ENCODE measurements around the gene SUGP2.
"Not testable (repeated sequence)": the region's sequence is repeated elsewhere in the genome, so short reads cannot be mapped to it uniquely, and the experiment has no call there.

The SUGP2 gene

DNA sequence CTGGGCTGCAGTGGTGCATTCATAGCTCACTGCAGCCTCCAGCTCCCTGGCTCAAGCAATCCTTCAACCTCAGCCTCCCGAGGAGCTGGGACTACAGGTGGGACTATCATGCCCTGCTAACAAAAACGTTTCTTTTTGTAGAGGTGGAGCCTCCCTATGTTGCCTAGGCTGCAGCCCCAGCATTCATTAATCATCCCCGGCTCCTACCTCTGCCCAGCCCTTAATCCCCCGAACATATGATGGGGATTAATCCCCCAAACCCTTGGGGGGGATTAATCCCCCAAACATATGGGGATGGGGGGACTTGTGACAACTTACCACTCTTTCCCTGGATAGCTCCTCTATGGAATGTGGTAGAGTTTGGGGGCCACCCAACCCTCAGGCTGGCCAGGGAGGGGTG, 45.9 kb downstream of the SUGP2 start:
- no peak for DNase-seq

DNA sequence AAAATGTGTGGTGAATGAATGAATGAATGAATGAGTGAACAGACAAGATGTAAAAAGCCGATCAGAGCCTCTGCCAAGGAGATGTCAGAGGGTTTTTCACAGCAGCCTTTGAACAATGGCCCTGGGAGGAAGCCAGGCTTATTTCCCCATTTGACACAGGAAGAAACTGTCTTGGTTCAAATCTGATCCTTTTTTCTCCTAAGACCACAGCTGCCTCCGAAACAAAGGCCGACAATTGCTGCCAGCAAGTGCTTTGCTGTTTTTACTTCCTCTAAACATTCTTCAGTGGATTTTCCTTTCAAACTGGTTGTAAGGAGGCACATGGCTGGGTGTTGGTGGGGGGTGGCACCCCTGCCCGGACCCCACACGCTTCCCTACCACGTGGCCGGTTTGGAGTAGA, 48.1 kb downstream of the SUGP2 start:
- no peak for DNase-seq

- no peak for DNase-seq
These were observed 49.1 kb downstream of the SUGP2 start for GRCh38 chr19:18984251-18984650.

DNA sequence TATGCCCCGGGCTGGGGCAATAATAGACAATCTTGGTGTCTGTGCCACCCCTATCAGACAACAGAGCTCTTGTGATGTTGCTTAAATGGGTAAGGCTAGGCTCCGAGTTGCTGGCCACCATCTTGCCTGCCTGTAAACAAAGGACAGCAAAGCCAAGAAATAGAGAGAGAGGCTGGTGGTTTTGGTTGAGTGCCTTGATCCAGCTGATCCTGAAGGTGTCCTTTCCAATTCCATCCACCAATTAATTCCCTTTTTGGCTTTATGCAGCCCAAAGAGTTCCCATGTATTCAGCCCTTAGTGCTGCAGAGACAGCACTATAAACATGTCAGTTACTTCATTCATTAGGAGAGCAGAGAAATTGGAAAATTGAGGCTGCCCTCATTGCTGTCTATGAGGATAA, 50.6 kb downstream of the SUGP2 start:
- no peak for DNase-seq

DNA sequence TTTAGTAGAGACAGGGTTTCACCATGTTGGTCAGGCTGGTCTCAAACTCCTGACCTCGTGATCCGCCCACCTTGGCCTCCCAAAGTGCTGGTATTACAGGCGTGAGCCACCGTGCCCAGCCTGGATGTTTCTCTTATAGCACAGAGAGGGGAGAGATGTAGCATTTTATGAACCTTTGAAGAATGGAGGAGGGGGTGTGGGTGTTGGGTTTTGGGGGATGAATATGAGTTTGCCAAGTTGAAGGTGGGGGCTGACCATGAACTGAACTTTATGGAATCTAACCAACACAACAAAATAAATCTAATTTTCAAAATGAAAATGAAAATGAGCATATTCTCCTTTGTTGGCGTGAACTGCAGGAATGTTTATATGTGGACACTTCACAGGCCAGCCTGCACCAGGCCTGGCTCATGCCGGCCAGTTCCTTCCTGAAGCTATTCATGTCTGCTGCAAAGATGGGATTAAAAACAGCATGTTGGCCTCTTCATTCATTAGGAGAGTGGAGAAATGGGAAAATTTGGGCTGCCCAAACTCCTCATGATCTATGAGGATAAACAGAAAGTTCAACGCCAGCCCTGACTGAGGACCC, 52.8 kb downstream of the SUGP2 start:
- DNase-seq = no peak

GRCh38 chr19:18978616-18979015, 54.7 kb downstream of the SUGP2 start:
- DNase-seq = no peak

DNA sequence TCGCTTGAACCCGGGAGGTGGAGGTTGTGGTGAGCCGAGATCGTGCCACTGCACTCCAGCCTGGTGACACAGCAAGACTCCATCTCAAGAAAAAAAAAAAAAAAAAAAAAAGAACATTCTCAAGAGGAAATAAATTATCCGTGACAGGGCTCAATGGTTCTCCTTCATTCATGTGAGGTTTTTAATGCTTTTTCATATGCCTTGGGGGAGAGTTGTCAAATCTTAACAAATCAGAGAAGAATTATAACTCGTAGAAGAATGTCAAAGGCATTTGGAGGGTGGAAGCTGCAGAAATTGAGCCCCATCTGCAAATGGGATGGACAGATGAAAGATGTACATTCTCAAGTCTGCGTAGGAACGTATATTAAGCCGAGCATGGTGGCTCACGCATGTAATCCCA, 57.4 kb downstream of the SUGP2 start:
- DNase-seq = no peak

GRCh38 chr19:18975011-18975410, 58.3 kb downstream of the SUGP2 start:
- no peak for DNase-seq

DNA sequence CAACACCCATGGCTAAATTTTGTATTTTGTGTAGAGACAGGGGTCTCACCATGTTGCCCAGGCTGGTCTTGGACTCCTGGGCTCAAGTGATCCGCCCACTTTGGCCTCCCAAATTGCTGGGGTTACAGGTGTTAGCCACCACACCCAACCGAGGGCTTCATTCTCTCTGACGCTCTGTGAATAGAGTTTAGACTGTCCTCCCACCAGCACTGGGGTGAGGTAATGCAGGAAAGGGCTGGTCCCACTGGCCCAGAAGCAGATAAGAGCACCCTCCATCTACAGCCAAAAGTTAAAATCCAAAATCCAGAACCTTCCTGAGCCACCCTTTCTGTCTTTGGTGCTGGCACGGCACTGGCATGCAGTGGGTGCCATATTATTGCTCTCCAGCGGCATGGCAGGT, 60.5 kb downstream of the SUGP2 start:
- DNase-seq = no peak

DNA sequence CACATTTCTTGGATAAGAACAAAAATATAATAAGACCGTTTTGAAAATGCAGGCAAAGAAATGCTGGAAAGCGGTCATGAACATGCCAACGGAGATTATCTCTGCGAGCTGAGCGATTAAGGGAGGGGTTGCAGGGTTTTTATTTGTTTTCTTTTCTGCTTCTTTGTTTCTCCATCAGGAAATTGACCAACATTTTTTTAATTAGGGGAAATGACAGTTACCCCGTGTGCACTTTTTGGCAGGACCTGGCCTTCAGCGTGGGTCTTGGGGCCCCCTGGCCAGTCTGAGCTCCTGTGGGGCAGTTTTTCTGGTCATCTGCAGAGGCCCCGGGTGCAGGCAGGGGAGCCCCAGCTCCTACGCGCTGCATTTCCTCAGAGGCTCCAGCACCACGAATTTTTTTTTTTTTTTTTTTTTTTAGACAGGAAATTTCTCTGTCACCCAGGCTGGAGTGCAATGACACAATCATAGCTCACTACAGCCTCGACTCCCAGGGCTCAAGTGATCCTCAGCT, 61.0 kb downstream of the SUGP2 start:
- no peak for DNase-seq

DNA sequence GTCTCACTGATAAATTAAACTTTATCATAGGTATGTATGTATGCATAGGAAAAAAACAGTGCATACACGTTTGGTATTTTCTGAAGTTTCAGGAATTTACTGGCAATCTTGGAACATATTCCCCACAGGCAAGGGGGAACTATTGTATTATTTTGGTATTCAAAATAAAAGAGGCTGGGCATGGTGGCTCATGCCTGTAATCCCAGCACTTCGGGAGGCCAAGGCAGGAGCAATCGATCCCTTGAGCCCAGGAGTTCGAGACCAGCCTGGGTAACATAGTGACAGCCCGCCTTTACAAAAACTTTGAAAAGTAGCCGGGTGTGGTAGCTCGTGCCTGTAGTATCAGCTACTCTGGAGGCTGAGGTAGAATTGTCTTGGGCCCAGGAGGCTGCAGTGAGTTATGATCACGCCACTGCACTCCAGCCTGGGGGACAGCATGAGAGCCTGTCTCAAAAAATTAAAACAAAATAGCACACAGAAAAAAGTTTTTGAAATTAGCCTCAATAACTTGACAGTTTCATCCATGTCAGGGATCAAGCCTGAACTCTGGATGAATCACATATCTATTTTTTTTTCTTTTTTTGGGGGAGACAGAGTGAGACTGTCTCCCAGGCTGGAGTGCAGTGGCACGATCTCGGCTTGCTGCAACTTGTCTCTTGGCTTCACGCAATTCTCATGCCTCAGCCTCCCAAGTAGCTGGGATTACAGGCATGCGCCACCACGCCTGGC, 63.2 kb downstream of the SUGP2 start:
- no peak for DNase-seq

- no peak for DNase-seq
These were observed 65.8 kb downstream of the SUGP2 start for GRCh38 chr19:18967358-18968146.

- DNase-seq = no peak
These were observed 67.0 kb downstream of the SUGP2 start for GRCh38 chr19:18966307-18966706.

GRCh38 chr19:18964121-18964520, 69.2 kb downstream of the SUGP2 start:
- no peak for DNase-seq

- no peak for DNase-seq
These were observed 71.3 kb downstream of the SUGP2 start for GRCh38 chr19:18961767-18962620.

DNA sequence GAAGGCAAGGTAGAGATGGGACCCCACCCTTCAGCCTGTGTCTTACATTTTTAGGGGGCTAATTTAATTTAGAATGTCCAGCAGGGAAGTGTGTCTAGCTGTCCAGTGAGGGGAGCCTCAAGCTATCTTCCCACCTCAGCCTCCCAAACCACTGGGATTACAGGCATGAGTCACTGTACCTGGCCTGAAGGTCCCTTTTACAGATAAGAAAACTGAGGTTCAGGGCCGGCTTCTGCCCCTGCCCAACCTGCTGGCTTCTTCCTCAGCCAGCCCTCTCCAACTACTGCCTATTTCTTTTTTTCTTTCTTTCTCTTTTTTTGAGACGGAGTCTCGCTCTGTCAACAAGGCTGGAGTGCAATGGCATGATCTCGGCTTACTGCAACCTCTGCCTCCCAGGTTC, 72.9 kb downstream of the SUGP2 start:
- DNase-seq = no peak

DNA sequence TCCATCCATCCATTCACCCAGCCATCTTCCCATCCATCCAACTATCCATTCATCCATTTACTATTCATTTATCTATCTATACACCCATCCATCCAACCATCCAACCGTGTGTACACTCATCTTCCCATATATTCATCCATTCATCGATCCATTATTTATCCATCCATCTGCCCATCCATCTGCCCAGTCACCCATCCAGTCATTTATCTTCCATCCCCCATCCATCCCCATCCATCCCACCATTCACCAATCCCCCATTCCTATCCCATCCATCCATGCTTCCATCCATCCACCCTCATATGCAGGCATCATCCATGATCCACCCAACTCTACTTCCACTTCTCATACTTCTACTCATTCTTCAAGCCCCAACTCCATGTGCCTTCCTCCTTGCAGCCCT, 78.3 kb downstream of the SUGP2 start:
- no peak for DNase-seq

DNA sequence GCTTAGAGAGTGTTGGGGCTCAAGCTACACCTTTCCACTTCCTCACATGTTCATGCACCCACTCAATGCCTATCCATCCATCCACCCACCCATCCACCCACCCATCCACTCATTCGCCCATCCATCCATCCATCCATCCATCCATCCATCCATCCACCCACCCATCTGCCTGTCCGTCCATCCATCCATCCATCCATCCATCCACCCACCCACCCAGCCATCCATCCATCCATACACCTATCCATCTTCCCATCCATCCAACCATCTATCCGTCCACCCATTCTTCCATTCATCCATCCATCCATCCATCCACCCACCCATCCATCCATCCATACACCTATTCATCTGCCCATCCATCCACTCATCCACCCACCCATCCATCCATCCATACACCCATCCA, 79.2 kb downstream of the SUGP2 start:
- no peak for DNase-seq

DNA sequence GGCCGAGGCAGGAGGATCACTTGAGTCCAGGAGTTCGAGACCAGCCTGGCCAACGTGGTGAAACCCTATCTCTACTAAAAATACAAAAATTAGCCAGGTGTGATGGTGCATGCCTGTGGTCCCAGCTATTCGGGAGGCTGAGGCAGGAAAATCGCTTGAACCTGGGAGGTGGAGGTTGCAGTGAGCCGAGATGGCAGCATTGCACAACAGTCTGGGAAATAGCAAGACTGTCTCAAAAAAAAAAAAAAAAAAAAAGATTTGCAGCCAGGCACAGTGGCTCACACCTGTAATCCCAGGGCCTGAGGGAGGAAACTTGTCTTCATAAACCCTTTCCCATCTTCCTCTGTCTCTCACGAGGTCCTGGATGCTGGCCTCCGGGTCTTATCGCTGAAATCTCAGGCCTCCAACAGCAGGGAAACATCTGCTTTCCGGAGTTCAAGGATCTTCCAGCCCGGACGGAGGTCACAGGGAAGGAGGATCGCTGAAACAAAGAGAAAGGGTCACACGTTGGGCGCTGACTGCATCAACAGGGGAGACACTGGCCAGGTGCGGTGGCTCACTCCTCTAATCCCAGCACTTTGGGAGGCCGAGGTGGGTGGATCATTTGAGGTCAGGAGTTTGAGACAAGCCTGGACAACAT, 80.8 kb downstream of the SUGP2 start:
- DNase-seq = not testable (repeated sequence)

DNA sequence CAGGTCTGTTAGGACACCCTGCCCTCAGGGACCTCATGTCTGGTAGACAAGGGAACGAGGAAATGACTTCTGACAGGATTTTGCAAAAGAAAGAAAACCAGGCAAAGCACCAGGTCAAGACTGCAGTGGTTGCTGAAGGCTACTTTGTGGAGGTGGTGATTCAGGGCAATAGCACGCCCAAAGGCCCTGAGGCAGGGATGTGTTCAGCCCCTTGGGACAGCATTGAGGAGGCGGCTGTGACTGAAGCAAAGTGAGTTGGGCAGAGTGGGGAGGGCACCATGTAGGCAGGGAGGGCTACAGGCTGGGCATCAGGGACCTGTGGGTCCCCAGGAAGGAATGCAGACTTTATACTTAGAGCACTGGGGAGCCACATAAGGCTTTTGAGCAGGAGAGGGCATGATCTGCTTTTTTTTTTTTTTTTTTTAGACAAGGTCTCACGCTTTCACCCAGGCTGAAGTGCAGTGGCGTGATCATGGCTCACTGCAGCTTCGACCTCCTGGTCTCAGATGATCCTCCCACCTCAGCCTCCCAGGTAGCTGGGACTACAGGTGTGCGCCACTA, 81.5 kb downstream of the SUGP2 start:
- no peak for DNase-seq

DNA sequence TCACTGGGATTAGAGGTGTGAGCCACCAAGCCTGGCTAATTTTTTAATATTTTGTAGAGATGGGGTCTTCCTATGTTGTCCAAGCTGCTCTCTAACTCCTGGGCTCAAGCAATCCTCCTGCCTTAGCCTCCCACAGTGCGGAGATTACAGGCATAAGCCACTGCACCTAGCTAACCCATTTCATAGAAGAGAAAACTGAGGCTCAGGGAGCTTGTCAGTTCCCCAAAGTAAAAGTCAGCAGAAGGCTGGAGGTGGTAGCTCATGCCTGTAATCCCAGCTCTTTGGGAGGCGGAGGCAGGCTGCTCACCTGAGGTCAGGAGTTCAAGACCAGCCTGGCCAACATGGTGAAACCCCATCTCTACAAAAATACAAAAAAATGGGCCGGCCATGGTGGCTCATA, 83.5 kb downstream of the SUGP2 start:
- DNase-seq = no peak

GRCh38 chr19:18948976-18949356, 84.4 kb downstream of the SUGP2 start:
- DNase-seq = no peak

Measured in NCI-H1092 (cell line).